OCI-LY1 (cell line): ENCODE results near the gene INPP5A.

Experiments used
- H2AFZ ChIP-seq: fragments of 200-600 bp; sonication (generic), shearing (Covaris generic); 2 replicates; pipeline ENCODE4 v1.6.0; 2014; ENCODE audit warnings: antibody characterized with exemption, mild to moderate bottlenecking, low read length
- H3F3A ChIP-seq: fragments of 200-600 bp; sonication (generic), shearing (Covaris generic); 2 replicates; pipeline ENCODE4 v1.6.0; 2014; ENCODE audit warnings: mild to moderate bottlenecking, antibody characterized with exemption, low read length, moderate library complexity; ENCODE audit not compliant: insufficient read depth
- H3K27ac ChIP-seq: fragments of 200-600 bp; sonication (generic); 2 replicates; pipeline ENCODE4 v1.5.1; 2014; ENCODE audit warnings: low read length, mixed run types, mild to moderate bottlenecking, low read depth; ENCODE audit not compliant: poor library complexity, severe bottlenecking
- H3K27me3 ChIP-seq: fragments of 200-600 bp; sonication (generic); 2 replicates; pipeline ENCODE4 v1.6.0; 2014; ENCODE audit warnings: antibody characterized with exemption, mild to moderate bottlenecking, low read length, moderate library complexity; ENCODE audit not compliant: insufficient read depth
- H3K36me3 ChIP-seq: fragments of 200-600 bp; sonication (generic); 2 replicates; pipeline ENCODE4 v1.6.1; 2014; ENCODE audit warnings: mild to moderate bottlenecking, antibody characterized with exemption, low read length, moderate library complexity, mixed read lengths; ENCODE audit not compliant: insufficient read depth
- H3K4me1 ChIP-seq: fragments of 200-600 bp; sonication (generic); 2 replicates; pipeline ENCODE4 v1.5.1; 2014; ENCODE audit warnings: mild to moderate bottlenecking, low read length, moderate library complexity; ENCODE audit not compliant: insufficient read depth, severe bottlenecking
- H3K4me2 ChIP-seq: fragments of 200-600 bp; sonication (generic), shearing (Covaris generic); 2 replicates; pipeline ENCODE4 v1.6.1; 2014; ENCODE audit warnings: low read length
- H3K4me3 ChIP-seq: fragments of 200-600 bp; sonication (generic); 2 replicates; pipeline ENCODE4 v1.5.1; 2014; ENCODE audit warnings: low read length, low read depth, mild to moderate bottlenecking, mixed read lengths; ENCODE audit not compliant: poor library complexity, severe bottlenecking
- H3K79me2 ChIP-seq: fragments of 200-600 bp; shearing (Covaris generic); 2 replicates; pipeline ENCODE4 v1.6.1; 2016; ENCODE audit warnings: mixed run types, low read length, mixed read lengths; ENCODE audit not compliant: insufficient read depth
- H3K9ac ChIP-seq: fragments of 200-600 bp; sonication (generic), shearing (Covaris generic); 2 replicates; pipeline ENCODE4 v1.6.1; 2014; ENCODE audit warnings: mild to moderate bottlenecking, low read length, mixed read lengths
- H3K9me2 ChIP-seq: fragments of 200-600 bp; sonication (generic), shearing (Covaris generic); 2 replicates; pipeline ENCODE4 v1.6.1; 2014; ENCODE audit warnings: low read depth, mild to moderate bottlenecking, low read length, mixed read lengths
- H3K9me3 ChIP-seq: fragments of 200-600 bp; shearing (Covaris generic); 2 replicates; pipeline ENCODE4 v1.6.1; 2014; ENCODE audit warnings: low read length, mixed read lengths
- H4K20me1 ChIP-seq: fragments of 200-600 bp; sonication (generic), shearing (Covaris generic); 2 replicates; pipeline ENCODE4 v1.6.0; 2016; ENCODE audit warnings: mild to moderate bottlenecking, low read length; ENCODE audit not compliant: insufficient read depth
- CTCF ChIP-seq: fragments of 200-600 bp; sonication (generic), shearing (Covaris generic); IDR thresholded peaks from 2 replicates; pipeline ENCODE4 v1.5.1; 2017; ENCODE audit warnings: mild to moderate bottlenecking, antibody characterized with exemption, low read length, moderate library complexity, mixed read lengths
- EZH2 ChIP-seq: fragments of 200-600 bp; sonication (generic), shearing (Covaris generic); IDR thresholded peaks from 2 replicates; pipeline ENCODE4 v1.8.0; 2017; ENCODE audit warnings: borderline replicate concordance, mixed run types, mild to moderate bottlenecking, antibody characterized with exemption, low read length, moderate library complexity, mixed read lengths

INPP5A gene

GRCh38 chr10:132542819-132543218 is 5.2 kb downstream of the INPP5A start:
- Histone ChIP-seq H2AFZ (no peak overlapping the region), H3K9me2 (no peaks in the 10 kb centered on the region), H3K4me1 (no peaks in the 10 kb centered on the region), H4K20me1 (no peaks in the 10 kb centered on the region), H3K9ac (no peak overlapping the region), H3K27me3 (no peaks in the 10 kb centered on the region), H3K36me3 (no peaks in the 10 kb centered on the region), H3K4me3 (no peak overlapping the region), H3K79me2 (no peaks in the 10 kb centered on the region), H3K4me2 (no peak overlapping the region), H3K9me3 (no peaks in the 10 kb centered on the region), H3K27ac (no peak overlapping the region), H3F3A (no peaks in the 10 kb centered on the region)
- TF ChIP-seq EZH2 (no peak), CTCF (no peak)

- H3K27me3 ChIP-seq: no peaks in the 10 kb centered on the region; the same call in 1 of the 2 replicates
- H3K9ac ChIP-seq: no peak overlapping the region
- no peaks in the 10 kb centered on the region for H4K20me1 ChIP-seq
- no peaks in the 10 kb centered on the region for H3K79me2 ChIP-seq
- TF ChIP-seq CTCF (no peak), EZH2 (no peak)
- no peak overlapping the region for H2AFZ ChIP-seq
- no peaks in the 10 kb centered on the region for H3K9me2 ChIP-seq
- H3K27ac ChIP-seq: no peak overlapping the region
- no peak overlapping the region for H3K4me3 ChIP-seq
- H3K9me3 ChIP-seq: no peaks in the 10 kb centered on the region
- no peaks in the 10 kb centered on the region for H3K36me3 ChIP-seq
- H3F3A ChIP-seq: no peaks in the 10 kb centered on the region
- H3K4me2 ChIP-seq: no peak overlapping the region
- no peaks in the 10 kb centered on the region for H3K4me1 ChIP-seq
Observed at GRCh38 chr10:132543916-132544743, 6.5 kb downstream of the INPP5A start.

DNA sequence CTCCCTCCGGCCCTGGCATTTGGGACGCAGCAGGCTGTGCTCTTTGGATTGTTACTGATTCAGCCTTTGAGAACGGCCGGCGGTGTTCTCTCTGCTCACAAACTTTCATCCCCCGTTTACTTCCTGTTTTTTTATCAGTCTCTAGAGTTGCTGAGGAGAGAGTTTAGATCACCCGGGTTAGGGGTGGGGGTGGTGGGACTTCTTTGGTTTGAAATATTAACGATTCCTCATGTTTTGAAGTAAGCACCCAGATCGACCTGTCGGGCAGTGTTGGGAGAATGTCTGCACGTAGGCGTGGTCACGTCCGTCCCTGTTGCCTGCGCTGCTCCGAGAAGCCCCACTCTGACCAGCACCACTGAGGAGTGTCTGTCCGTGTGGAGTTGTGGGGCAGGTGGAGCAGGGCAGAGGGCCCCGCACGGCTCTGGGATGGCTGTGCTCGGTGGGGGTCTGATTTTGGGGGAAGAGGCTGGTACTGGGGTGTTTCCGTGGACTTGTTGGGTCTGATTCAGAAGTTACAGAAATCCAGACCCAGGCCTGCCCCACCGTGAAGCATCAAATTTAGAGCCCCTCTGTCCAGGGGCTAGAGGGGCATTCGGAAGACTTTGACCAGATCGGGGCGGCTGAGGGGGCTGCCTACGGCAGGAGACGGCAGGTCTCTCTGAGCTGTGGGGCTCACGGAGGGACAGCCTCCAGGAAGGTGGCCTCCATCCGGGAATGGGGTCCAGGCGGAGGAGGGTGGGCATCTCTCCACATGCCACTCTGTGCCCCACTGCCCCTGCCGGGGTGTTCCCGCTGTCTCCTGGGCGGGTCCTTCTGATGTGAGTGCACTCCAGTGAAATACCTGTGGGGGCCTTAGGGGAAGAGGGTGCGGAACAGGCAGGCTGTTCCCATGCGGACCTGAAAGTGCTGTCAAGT is 7.4 kb downstream of the INPP5A start:
- Histone ChIP-seq H3K79me2 (no peaks in the 10 kb centered on the region), H3K4me2 (no peak overlapping the region), H3K27me3 (no peaks in the 10 kb centered on the region; the same call in 1 of the 2 replicates), H3K36me3 (no peaks in the 10 kb centered on the region), H4K20me1 (no peaks in the 10 kb centered on the region), H3K27ac (no peak overlapping the region), H3K4me3 (no peak overlapping the region), H3K4me1 (no peaks in the 10 kb centered on the region), H3K9ac (no peak overlapping the region), H3F3A (no peaks in the 10 kb centered on the region), H2AFZ (no peak overlapping the region), H3K9me3 (no peaks in the 10 kb centered on the region), H3K9me2 (no peaks in the 10 kb centered on the region)
- no peak for TF ChIP-seq EZH2
- no peak for TF ChIP-seq CTCF
